GM19455 (cell line): ENCODE measurements around the gene RGS6.

Experiments
- ATAC-seq: cut with Tn5 transposase; IDR thresholded peaks from one replicate; pipeline ENCODE4 v1.9.1; 2021; ENCODE audit not compliant: unreplicated experiment

RGS6 gene

GRCh38 chr14:72615451-72616121 lies 683.4 kb downstream of the RGS6 start:
- no peak for ATAC-seq
